HEK293T (cell line): ENCODE results near the gene SYNE1.
"Not testable (repeated sequence)": the region's sequence is repeated elsewhere in the genome, so short reads cannot be mapped to it uniquely, and the experiment has no call there.

Experiments used
- CTCF ChIA-PET: fragments of 350-600 bp; formaldehyde crosslinking; extraction: SDS; loops from one replicate; lab custom pipeline; 2021; ENCODE audit warnings: antibody characterized with exemption, inconsistent platforms; lab: Yijun Ruan, JAX
- POLR2A ChIA-PET: fragments of 350-600 bp; formaldehyde crosslinking; extraction: SDS; loops from one replicate; lab custom pipeline; 2020; ENCODE audit warnings: antibody characterized with exemption, inconsistent platforms; lab: Yijun Ruan, JAX
- DNase-seq: peaks from one replicate; pipeline ENCODE4 v3.0.0; 2012; ENCODE audit warnings: mixed read lengths; ENCODE audit errors: extremely low spot score
- ARNT ChIP-seq: fragments of 450-650 bp; IDR thresholded peaks from 2 replicates; pipeline ENCODE4 v1.6.1; 2017; ENCODE audit warnings: mild to moderate bottlenecking
- BHLHE40 ChIP-seq: fragments of 450-650 bp; IDR thresholded peaks from 2 replicates; pipeline ENCODE4 v1.6.1; 2016; ENCODE audit warnings: mild to moderate bottlenecking, moderate library complexity, borderline replicate concordance
- CTBP1 ChIP-seq: fragments of 450-650 bp; IDR thresholded peaks from 2 replicates; pipeline ENCODE4 v1.6.1; 2016; ENCODE audit warnings: borderline replicate concordance
- ELF4 ChIP-seq: fragments of 450-650 bp; IDR thresholded peaks from 2 replicates; pipeline ENCODE4 v1.6.1; 2017; ENCODE audit warnings: antibody characterized with exemption
- FOXA1 ChIP-seq: fragments of 450-650 bp; IDR thresholded peaks from 2 replicates; pipeline ENCODE4 v1.6.1; 2016; ENCODE audit warnings: mild to moderate bottlenecking
- FOXK2 ChIP-seq: fragments of 450-650 bp; IDR thresholded peaks from 2 replicates; pipeline ENCODE4 v1.6.1; 2016; ENCODE audit warnings: mild to moderate bottlenecking
- FOXM1 ChIP-seq: fragments of 450-650 bp; IDR thresholded peaks from 2 replicates; pipeline ENCODE4 v1.6.1; 2017; ENCODE audit warnings: mild to moderate bottlenecking, borderline replicate concordance
- HDGF ChIP-seq: fragments of 450-650 bp; IDR thresholded peaks from 2 replicates; pipeline ENCODE4 v1.6.1; 2017; ENCODE audit warnings: antibody characterized with exemption, borderline replicate concordance
- L3MBTL2 ChIP-seq: fragments of 450-650 bp; conservative IDR thresholded peaks from 2 replicates; pipeline ENCODE4 v1.6.1; 2016; ENCODE audit warnings: mild to moderate bottlenecking
- LEF1 ChIP-seq: fragments of 450-650 bp; IDR thresholded peaks from 2 replicates; pipeline ENCODE4 v1.6.1; 2017; ENCODE audit warnings: mild to moderate bottlenecking, borderline replicate concordance
- NFRKB ChIP-seq: fragments of 450-650 bp; IDR thresholded peaks from 2 replicates; pipeline ENCODE4 v1.6.1; 2016; ENCODE audit warnings: mild to moderate bottlenecking, moderate library complexity
- PKNOX1 ChIP-seq: fragments of 450-650 bp; IDR thresholded peaks from 2 replicates; pipeline ENCODE4 v1.6.1; 2016
- SP1 ChIP-seq: fragments of 450-650 bp; IDR thresholded peaks from 2 replicates; pipeline ENCODE4 v1.6.1; 2017
- SUZ12 ChIP-seq: fragments of 450-650 bp; IDR thresholded peaks from 2 replicates; pipeline ENCODE4 v1.6.1; 2016; ENCODE audit warnings: mild to moderate bottlenecking
- TARDBP ChIP-seq: fragments of 450-650 bp; IDR thresholded peaks from 2 replicates; pipeline ENCODE4 v1.6.1; 2016
- ZNF384 ChIP-seq: fragments of 450-650 bp; IDR thresholded peaks from 2 replicates; pipeline ENCODE4 v1.6.1; 2016

The SYNE1 gene

DNA sequence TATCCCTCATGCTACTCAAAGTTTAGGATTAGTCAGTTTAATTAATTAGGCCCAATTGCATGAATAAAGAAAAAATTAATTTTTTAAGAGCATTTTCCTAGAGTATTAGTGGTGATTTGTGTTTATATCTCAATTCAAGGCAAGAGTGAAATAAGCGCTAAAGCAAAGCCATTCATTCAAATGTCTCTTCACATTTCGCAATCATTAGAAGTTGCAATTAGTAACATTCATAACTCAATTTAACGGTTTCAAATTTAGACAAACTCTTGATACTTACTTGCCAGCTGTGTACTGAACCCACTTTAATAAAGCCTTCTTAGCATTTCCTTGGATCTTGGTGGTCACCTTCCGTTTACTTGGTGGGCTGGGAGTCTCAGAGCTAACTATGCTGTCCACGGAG, 127.2 kb downstream of the SYNE1 start:
- ChIA-PET POLR2A (no interaction called here), CTCF (no interaction called here)
- TF ChIP-seq CTBP1 (no peak), SP1 (no peak), ARNT (no peak), BHLHE40 (no peak), SUZ12 (no peak), NFRKB (no peak), ZNF384 (no peak), FOXM1 (no peak), FOXK2 (no peak), LEF1 (no peak), L3MBTL2 (no peak), PKNOX1 (no peak), HDGF (no peak), ELF4 (no peak), TARDBP (no peak), FOXA1 (no peak)

GRCh38 chr6:152508477-152508876, 128.7 kb downstream of the SYNE1 start:
- TF ChIP-seq SUZ12 (no peak), CTBP1 (no peak), FOXK2 (no peak), BHLHE40 (no peak), PKNOX1 (no peak)
- POLR2A ChIA-PET, result no interaction called here
- CTCF ChIA-PET, result interaction anchor here (0.6 kb wide), 1 partner anchor 10 kb away, joined by 3 read pairs; no protein-coding TSS in a partner anchor

More for the DNA sequence above, 127.2 kb downstream of the SYNE1 start:
- DNase-seq, result no peak

GRCh38 chr6:152503546-152503945, 133.6 kb downstream of the SYNE1 start:
- DNase-seq, result no peak
- ChIA-PET POLR2A (no interaction called here), CTCF (no interaction called here)
- TF ChIP-seq LEF1, result no peak
- TF ChIP-seq NFRKB, result no peak
- TF ChIP-seq ARNT, result no peak
- TF ChIP-seq ELF4, result no peak
- no peak for TF ChIP-seq FOXM1
- TF ChIP-seq L3MBTL2, result no peak
- no peak for TF ChIP-seq SP1
- TF ChIP-seq FOXK2, result no peak
- TF ChIP-seq CTBP1, result no peak
- TF ChIP-seq FOXA1, result no peak
- TF ChIP-seq ZNF384, result no peak
- no peak for TF ChIP-seq TARDBP
- no peak for TF ChIP-seq PKNOX1
- TF ChIP-seq HDGF, result no peak
- no peak for TF ChIP-seq SUZ12
- TF ChIP-seq BHLHE40, result no peak

More at GRCh38 chr6:152508477-152508876, 128.7 kb downstream of the SYNE1 start:
- DNase-seq, result no peak

GRCh38 chr6:152502421-152503188, 134.6 kb downstream of the SYNE1 start:
- CTCF ChIA-PET, result no interaction called here
- POLR2A ChIA-PET, result no interaction called here
- TF ChIP-seq FOXM1 (no peak), TARDBP (no peak), FOXA1 (no peak), ELF4 (no peak), BHLHE40 (no peak), PKNOX1 (no peak), HDGF (no peak)
- DNase-seq, result no peak

DNA sequence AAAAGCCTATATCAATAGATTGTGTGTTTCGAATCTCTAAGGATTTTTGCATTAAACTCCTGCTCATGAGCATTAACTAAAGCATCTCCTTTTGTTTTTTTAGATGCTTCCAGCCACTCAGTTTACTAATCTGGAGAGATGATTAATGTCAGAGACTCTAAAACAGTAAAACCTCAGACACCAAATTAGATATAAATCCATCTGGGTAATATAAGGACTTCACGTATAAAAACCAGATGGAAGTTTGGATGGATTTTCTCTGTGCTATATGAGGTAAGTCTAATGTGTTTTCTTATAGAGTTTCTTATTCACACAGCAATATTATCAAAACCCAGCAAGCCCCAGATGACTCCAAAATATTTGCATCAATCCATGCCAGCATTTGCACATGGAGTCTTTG, 137.2 kb downstream of the SYNE1 start:
- POLR2A ChIA-PET, result no interaction called here
- DNase-seq, result no peak
- TF ChIP-seq FOXA1, result no peak
- TF ChIP-seq HDGF, result no peak
- no peak for TF ChIP-seq LEF1
- no peak for TF ChIP-seq TARDBP
- CTCF ChIA-PET, result no interaction called here

DNA sequence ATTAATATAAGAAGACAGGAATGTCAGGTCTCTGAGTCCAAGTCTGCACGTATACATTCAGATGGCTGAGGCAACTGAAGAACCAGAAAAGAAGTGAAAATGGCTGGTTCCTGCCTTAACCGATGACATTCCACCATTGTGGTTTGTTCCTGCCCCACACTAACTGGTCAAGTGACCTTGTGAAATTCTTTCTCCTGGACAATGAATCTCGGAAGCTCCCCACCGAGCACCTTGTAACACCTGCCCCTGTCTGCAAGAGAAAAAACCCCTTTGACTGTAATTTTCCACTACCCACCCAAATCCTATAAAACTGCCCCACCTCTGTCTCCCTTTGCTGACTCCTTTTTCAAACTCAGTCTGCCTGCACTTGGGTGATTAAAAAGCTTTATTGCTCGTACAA, 140.4 kb downstream of the SYNE1 start:
- ChIA-PET CTCF (no interaction called here), POLR2A (no interaction called here)
- TF ChIP-seq ZNF384, result no peak
- no peak for TF ChIP-seq LEF1
- TF ChIP-seq CTBP1, result no peak
- TF ChIP-seq FOXM1, result no peak
- TF ChIP-seq PKNOX1, result no peak
- no peak for TF ChIP-seq FOXK2
- TF ChIP-seq ELF4, result no peak
- TF ChIP-seq FOXA1, result no peak
- TF ChIP-seq HDGF, result no peak
- TF ChIP-seq ARNT, result no peak
- no peak for TF ChIP-seq SP1
- TF ChIP-seq NFRKB, result no peak
- no peak for TF ChIP-seq BHLHE40
- no peak for TF ChIP-seq L3MBTL2
- DNase-seq, result no peak

DNA sequence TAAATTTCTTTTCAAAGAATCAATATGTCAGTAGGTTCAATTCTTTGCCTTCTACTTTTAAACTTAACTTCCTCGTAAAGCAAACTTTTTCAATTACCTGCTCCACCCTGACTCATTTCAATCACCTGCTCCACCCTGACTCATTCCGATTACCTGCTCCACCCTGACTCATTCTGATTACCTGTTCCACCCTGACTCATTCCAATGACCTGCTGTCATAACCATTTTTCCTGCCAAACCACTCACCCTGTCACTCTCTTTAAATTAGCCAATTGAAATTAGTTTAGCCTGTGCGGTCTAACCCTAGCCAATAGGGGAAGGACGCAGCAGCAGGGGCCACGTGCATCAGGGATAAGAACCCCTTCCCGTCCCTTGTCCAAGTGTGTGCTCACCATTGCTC, 141.7 kb downstream of the SYNE1 start:
- POLR2A ChIA-PET, CTCF ChIA-PET: not testable (repeated sequence)

GRCh38 chr6:152492281-152492680, 144.9 kb downstream of the SYNE1 start:
- POLR2A ChIA-PET, DNase-seq, CTCF ChIA-PET: not testable (repeated sequence)

More for the DNA sequence above, 141.7 kb downstream of the SYNE1 start:
- not testable (repeated sequence) for DNase-seq

GRCh38 chr6:152491501-152491900, 145.7 kb downstream of the SYNE1 start:
- DNase-seq, CTCF ChIA-PET, POLR2A ChIA-PET: not testable (repeated sequence)
